Small intestine (tissue), 7 donors: ENCODE data around the gene CRACR2A. TPM values are rescaled to one million over a fixed set of nuclear protein-coding genes. Genes with fewer than 3 reads are reported as not detected.
A peak's percentile ranks its signal among the peaks of the same experiment; 100 is the strongest.

Experiments used
- DNase-seq, 2 donors: peaks; one replicate each; pipeline versions ENCODE4 v3.0.0 to v3.0.0-alpha.2; 2013
- FAIRE-seq: peaks from 2 replicates; lab custom pipeline; 2012; peaks lifted over from hg19 to GRCh38; lab: Jason Lieb, UNC
- H3K27ac ChIP-seq, 3 donors: one replicate each; pipeline ENCODE4 v1.5.1; 2013; ENCODE audit warnings: low read length in 2 of 3, mild to moderate bottlenecking in 2 of 3, control low read depth in 1 of 3, inconsistent platforms in 1 of 3, low read depth in 1 of 3, moderate library complexity in 1 of 3
- H3K27me3 ChIP-seq, 3 donors: one replicate each; pipeline ENCODE4 v1.6.1; 2013; ENCODE audit warnings: low read length in 3 of 3, inconsistent platforms in 1 of 3; ENCODE audit not compliant: control insufficient read depth in 3 of 3, insufficient read depth in 3 of 3
- H3K36me3 ChIP-seq, 3 donors: one replicate each; pipeline ENCODE4 v1.6.1; 2013; ENCODE audit warnings: low read length in 3 of 3, inconsistent platforms in 1 of 3, low read depth in 1 of 3, mild to moderate bottlenecking in 1 of 3, moderate library complexity in 1 of 3; ENCODE audit not compliant: control insufficient read depth in 3 of 3, insufficient read depth in 2 of 3
- H3K4me1 ChIP-seq, 3 donors: one replicate each; pipeline ENCODE4 v1.6.1; 2013; ENCODE audit warnings: low read length in 2 of 3, inconsistent platforms in 1 of 3, low read depth in 1 of 3, mild to moderate bottlenecking in 1 of 3, moderate library complexity in 1 of 3; ENCODE audit not compliant: control insufficient read depth in 3 of 3, insufficient read depth in 2 of 3
- H3K4me3 ChIP-seq, 3 donors: one replicate each; pipeline ENCODE4 v1.5.1; 2013; ENCODE audit warnings: low read length in 3 of 3, control low read depth in 1 of 3, inconsistent platforms in 1 of 3, low read depth in 1 of 3, mild to moderate bottlenecking in 1 of 3, moderate library complexity in 1 of 3
- H3K9me3 ChIP-seq, 2 donors: one replicate each; pipeline ENCODE4 v1.6.1; 2013; ENCODE audit warnings: low read depth in 1 of 2, low read length in 1 of 2; ENCODE audit not compliant: control insufficient read depth in 2 of 2, insufficient read depth in 1 of 2
- WGBS, 3 donors: extraction: QIAGEN DNeasy Blood & Tissue Kit; methylation state at CpG; one replicate each; pipeline ENCODE4 v1.1.7; 2013; 5-methylcytosine and 5-hydroxymethylcytosine counted together
- polyA plus RNA-seq, 4 donors: library from polyadenylated mRNA; stranded (reverse) in 3 of 4; unstranded in 1 of 4; fragments of 200-250 nt in 3 of 4; fragments of 120-200 nt in 1 of 4; gene quantifications; one replicate each; pipeline versions ENCODE4 v1.2.1 to v1.2.3, GENCODE V29; 2013
- donor health status: healthy with polysubstance abuse.
- donor health status: control.
- donor health status: control.
- donor health status: Bipolar disorder and iron deficiency.
- donor health status: healthy.

Gene CRACR2A
- polyA plus RNA-seq, 4 donors, result 5.1 to 16.3 (median 8.8) TPM

- Histone ChIP-seq H3K36me3 (no peaks in the 10 kb centered on the region), H3K27me3 (peaks cover 0 to 3% (median 0%) of the 10 kb centered on the region in 3 donors), H3K4me3 (no peak overlapping the region), H3K27ac (no peak overlapping the region), H3K4me1 (peaks cover 0 to 2% (median 0%) of the 10 kb centered on the region in 3 donors), H3K9me3 (no peaks in the 10 kb centered on the region)
- WGBS, 3 donors, result 80 to 94% (median 91%) methylated on average over 6 of the region's 6 CpGs
- no peak for FAIRE-seq
- DNase-seq, result no peak
Measured at GRCh38 chr12:3725388-3726115, 27.4 kb downstream of the CRACR2A start.

DNA sequence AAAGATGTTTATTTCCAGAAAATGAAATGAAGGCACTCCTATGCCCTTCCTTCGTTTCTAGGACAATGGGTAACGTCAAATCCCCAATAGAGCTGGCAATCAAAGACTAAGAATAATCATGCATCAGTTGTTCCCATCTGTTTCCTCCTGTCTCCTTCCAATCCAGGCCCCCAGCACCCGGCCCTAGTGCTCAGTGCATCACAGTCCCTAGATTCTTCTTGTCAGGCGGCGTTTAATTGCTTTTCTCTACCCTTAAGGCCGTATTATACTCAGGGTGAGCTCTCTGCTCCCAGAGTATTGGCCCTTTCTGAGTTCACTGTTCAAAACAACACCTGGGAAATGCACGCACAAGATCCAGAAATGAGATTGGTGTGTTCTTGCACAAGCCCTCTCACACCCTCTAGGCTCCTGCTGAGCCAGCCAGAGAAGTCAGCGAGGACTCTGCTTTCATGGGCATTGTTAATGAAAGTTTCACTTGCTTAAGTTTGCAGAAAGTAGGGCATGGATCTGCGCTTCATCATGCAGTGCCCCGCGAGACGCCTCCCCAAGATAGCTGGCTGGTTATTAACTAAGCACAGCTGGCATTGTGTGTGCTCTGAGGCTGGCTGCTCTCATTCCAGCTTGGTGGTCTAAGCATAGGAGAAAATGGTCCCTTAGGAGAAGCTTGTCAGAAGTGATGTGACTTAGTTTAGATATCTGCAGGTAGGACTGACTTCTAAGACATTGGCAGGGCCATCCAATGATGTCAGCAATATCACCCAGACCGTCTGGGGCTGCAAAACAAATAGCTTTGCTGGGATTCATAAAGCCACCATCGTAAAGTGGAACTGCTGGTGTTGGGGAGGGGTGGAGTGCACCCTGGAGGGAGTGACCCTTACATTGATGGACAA, 28.7 kb downstream of the CRACR2A start:
- FAIRE-seq (no peak), DNase-seq (no peak)
- Histone ChIP-seq H3K36me3 (no peaks in the 10 kb centered on the region), H3K27me3 (peaks cover 0 to 3% (median 0%) of the 10 kb centered on the region in 3 donors), H3K4me3 (no peak overlapping the region), H3K27ac (no peak overlapping the region), H3K4me1 (peaks cover 0 to 2% (median 0%) of the 10 kb centered on the region in 3 donors), H3K9me3 (no peaks in the 10 kb centered on the region)
- 31 to 76% (median 49%) methylated on average over 14 of the region's 14 CpGs for WGBS, 3 donors

GRCh38 chr12:3722368-3722767, 30.5 kb downstream of the CRACR2A start:
- Histone ChIP-seq H3K4me1 (peaks cover 0 to 2% (median 0%) of the 10 kb centered on the region in 3 donors), H3K27me3 (peaks cover 0 to 3% (median 0%) of the 10 kb centered on the region in 3 donors), H3K36me3 (no peaks in the 10 kb centered on the region), H3K27ac (no peak overlapping the region), H3K4me3 (no peak overlapping the region), H3K9me3 (no peaks in the 10 kb centered on the region)
- DNase-seq (no peak), FAIRE-seq (no peak)
- WGBS, 3 donors, result 86 to 88% (median 87%) methylated on average over 6 of the region's 6 CpGs

GRCh38 chr12:3720772-3721171, 32.1 kb downstream of the CRACR2A start:
- DNase-seq (no peak), FAIRE-seq (no peak)
- Histone ChIP-seq H3K9me3 (no peaks in the 10 kb centered on the region), H3K36me3 (no peaks in the 10 kb centered on the region), H3K4me3 (no peak overlapping the region), H3K4me1 (no peaks in the 10 kb centered on the region), H3K27me3 (peaks cover 0 to 3% (median 0%) of the 10 kb centered on the region in 3 donors), H3K27ac (no peak overlapping the region)
- WGBS, 3 donors, result 77 to 89% (median 84%) methylated on average over 4 of the region's 4 CpGs

GRCh38 chr12:3718100-3718499, 34.8 kb downstream of the CRACR2A start:
- 47 to 69% (median 57%) methylated on average over 4 of the region's 4 CpGs for WGBS, 3 donors
- H3K4me1 ChIP-seq, result no peaks in the 10 kb centered on the region
- FAIRE-seq, result no peak
- H3K9me3 ChIP-seq, result no peaks in the 10 kb centered on the region
- no peak overlapping the region for H3K27ac ChIP-seq
- DNase-seq, result peak in 1 of 2 donors; percentile 40
- H3K36me3 ChIP-seq, result no peaks in the 10 kb centered on the region
- H3K27me3 ChIP-seq, result no peaks in the 10 kb centered on the region
- no peak overlapping the region for H3K4me3 ChIP-seq

GRCh38 chr12:3717283-3717898, 35.5 kb downstream of the CRACR2A start:
- DNase-seq, result peak; percentile 59 to 66
- Histone ChIP-seq H3K4me3 (no peak overlapping the region), H3K9me3 (no peaks in the 10 kb centered on the region), H3K27me3 (no peaks in the 10 kb centered on the region), H3K36me3 (no peaks in the 10 kb centered on the region), H3K27ac (no peak overlapping the region), H3K4me1 (no peaks in the 10 kb centered on the region)
- WGBS, 3 donors, result 17 to 63% (median 46%) methylated on average over 9 of the region's 9 CpGs
- FAIRE-seq, result no peak

GRCh38 chr12:3715999-3716398, 36.9 kb downstream of the CRACR2A start:
- no peaks in the 10 kb centered on the region for H3K27me3 ChIP-seq
- no peak overlapping the region for H3K4me3 ChIP-seq
- DNase-seq, result no peak
- WGBS, 3 donors, result 100% methylated on average over 1 of the region's 1 CpG
- H3K9me3 ChIP-seq, result no peaks in the 10 kb centered on the region
- no peaks in the 10 kb centered on the region for H3K36me3 ChIP-seq
- no peak overlapping the region for H3K27ac ChIP-seq
- no peak for FAIRE-seq
- H3K4me1 ChIP-seq, result no peaks in the 10 kb centered on the region

DNA sequence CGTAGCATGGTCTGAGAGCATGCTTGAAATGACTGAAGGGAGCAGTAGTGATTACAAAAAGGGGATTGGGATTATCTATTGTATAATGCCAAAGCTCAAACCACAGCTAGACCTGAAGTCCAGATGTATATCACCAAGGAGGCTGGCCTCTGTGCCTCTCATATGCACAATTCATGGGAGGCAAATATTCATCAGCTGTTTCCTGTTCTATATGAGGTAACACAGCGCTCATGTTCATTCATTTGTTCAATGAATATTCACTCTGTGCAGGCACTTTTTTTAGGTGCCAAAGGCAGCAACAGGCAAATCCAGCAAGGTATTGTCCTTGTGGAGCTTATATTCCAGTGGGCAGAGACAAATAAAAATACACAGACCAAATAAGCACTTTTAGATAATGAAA, 39.0 kb downstream of the CRACR2A start:
- H3K27me3 ChIP-seq, result no peaks in the 10 kb centered on the region
- no peak for FAIRE-seq
- no peaks in the 10 kb centered on the region for H3K4me1 ChIP-seq
- no peaks in the 10 kb centered on the region for H3K36me3 ChIP-seq
- no peak for DNase-seq
- no peak overlapping the region for H3K4me3 ChIP-seq
- WGBS, 3 donors, result 85 to 97% (median 97%) methylated on average over 2 of the region's 2 CpGs
- no peaks in the 10 kb centered on the region for H3K9me3 ChIP-seq
- no peak overlapping the region for H3K27ac ChIP-seq
